GM23338 (cell line): ENCODE measurements around the gene EDA. TPM values are rescaled to one million over a fixed set of nuclear protein-coding genes. Genes with fewer than 3 reads are reported as not detected.

Experiments used
- ATAC-seq: fragments of 200-7000 bp; cut with Tn5 transposase; 3 replicates; pipeline ENCODE4 v1.9.1; 2020
- DNase-seq: peaks from one replicate; pipeline ENCODE4 v3.0.0-alpha.2; 2015; ENCODE audit warnings: low spot score
- H2AFZ ChIP-seq: fragments of 200-600 bp; sonication (generic); 2 replicates; pipeline ENCODE4 v1.8.0; 2016; ENCODE audit warnings: antibody characterized with exemption, mild to moderate bottlenecking, moderate library complexity
- H3F3A ChIP-seq: fragments of 200-600 bp; sonication (generic); replicated peaks from 2 replicates; pipeline ENCODE4 v1.8.0; 2017; ENCODE audit warnings: antibody characterized with exemption, mixed run types, low read depth
- H3K27ac ChIP-seq: fragments of 200-600 bp; sonication (generic); 2 replicates; pipeline ENCODE4 v1.6.1; 2016; ENCODE audit warnings: low read depth
- H3K27me3 ChIP-seq: fragments of 200-600 bp; sonication (generic); 2 replicates; pipeline ENCODE4 v1.8.0; 2016; ENCODE audit warnings: mild to moderate bottlenecking, mixed run types, moderate library complexity; ENCODE audit not compliant: insufficient read depth
- H3K36me3 ChIP-seq: fragments of 200-600 bp; sonication (generic); 2 replicates; pipeline ENCODE4 v1.8.0; 2016; ENCODE audit warnings: mild to moderate bottlenecking; ENCODE audit not compliant: insufficient read depth
- H3K4me1 ChIP-seq: fragments of 200-600 bp; sonication (generic); 2 replicates; pipeline ENCODE4 v1.8.0; 2016; ENCODE audit warnings: mild to moderate bottlenecking, moderate library complexity; ENCODE audit not compliant: insufficient read depth
- H3K4me2 ChIP-seq: fragments of 200-600 bp; sonication (generic); 2 replicates; pipeline ENCODE4 v1.7.1; 2017; ENCODE audit warnings: mixed run types
- H3K4me3 ChIP-seq: fragments of 200-600 bp; sonication (generic); 2 replicates; pipeline ENCODE4 v1.6.1; 2016; ENCODE audit warnings: mixed run types
- H3K79me2 ChIP-seq: fragments of 200-600 bp; sonication (generic); replicated peaks from 2 replicates; pipeline ENCODE4 v1.8.0; 2017; ENCODE audit warnings: mild to moderate bottlenecking; ENCODE audit not compliant: insufficient read depth
- H3K9me2 ChIP-seq: fragments of 200-600 bp; sonication (generic); 2 replicates; pipeline ENCODE4 v1.8.0; 2017; ENCODE audit not compliant: insufficient read depth
- H4K20me1 ChIP-seq: fragments of 200-600 bp; sonication (generic); replicated peaks from 2 replicates; pipeline ENCODE4 v1.8.0; 2017; ENCODE audit warnings: mild to moderate bottlenecking; ENCODE audit not compliant: insufficient read depth
- H3K27ac Mint-ChIP-seq: 2 replicates; pipeline ENCODE4 v1.8.0; 2020; ENCODE audit warnings: inconsistent platforms, mild to moderate bottlenecking, moderate library complexity, mixed read lengths
- H3K27me3 Mint-ChIP-seq: 3 replicates; pipeline ENCODE4 v1.8.0; 2022; ENCODE audit warnings: low read depth, mild to moderate bottlenecking, moderate library complexity, mixed read lengths, inconsistent platforms; ENCODE audit not compliant: insufficient read depth, poor library complexity
- H3K36me3 Mint-ChIP-seq: 3 replicates; pipeline ENCODE4 v1.8.0; 2021; ENCODE audit warnings: low read depth, mild to moderate bottlenecking, inconsistent platforms, moderate library complexity, mixed read lengths
- H3K4me1 Mint-ChIP-seq: 3 replicates; pipeline ENCODE4 v1.8.0; 2020; ENCODE audit warnings: mild to moderate bottlenecking, inconsistent platforms, mixed read lengths
- H3K4me3 Mint-ChIP-seq: 3 replicates; pipeline ENCODE4 v1.8.0; 2021; ENCODE audit warnings: moderate library complexity, mild to moderate bottlenecking, inconsistent platforms, mixed read lengths
- H3K9me3 Mint-ChIP-seq: 3 replicates; pipeline ENCODE4 v1.8.0; 2020; ENCODE audit warnings: moderate library complexity, mild to moderate bottlenecking, inconsistent platforms, mixed read lengths
- CREB1 ChIP-seq: fragments of 250-450 bp; sonication (Bioruptor Pico); IDR thresholded peaks from 2 replicates; pipeline ENCODE4 v1.5.0; 2020; ENCODE audit warnings: low read depth, mild to moderate bottlenecking, moderate library complexity
- CTCF ChIP-seq, 2 experiments: fragments of 200-600 bp in 1 of 2; sonication (generic) in 1 of 2; conservative IDR thresholded peaks; 2 replicates each; pipeline versions ENCODE4 v1.5.1 to v1.6.1; 2016 to 2017; ENCODE audit warnings: antibody characterized with exemption in 2 of 2, low read depth in 2 of 2, mild to moderate bottlenecking in 2 of 2, moderate library complexity in 1 of 2
- ETS1 ChIP-seq: IDR thresholded peaks from 2 replicates; pipeline ENCODE4 v1.6.1; 2016; ENCODE audit warnings: antibody characterized with exemption
- EZH2 ChIP-seq: fragments of 200-600 bp; sonication (generic); IDR thresholded peaks from one replicate; pipeline ENCODE4 v1.8.0; 2017; ENCODE audit warnings: antibody characterized with exemption, mild to moderate bottlenecking, low read depth; ENCODE audit not compliant: unreplicated experiment
- EZH2phosphoT487 ChIP-seq: fragments of 200-600 bp; sonication (generic); IDR thresholded peaks from one replicate; pipeline ENCODE4 v1.8.1; 2018; ENCODE audit warnings: antibody characterized with exemption; ENCODE audit not compliant: unreplicated experiment
- JUNB ChIP-seq: IDR thresholded peaks from one replicate; pipeline ENCODE4 v1.6.1; 2016; ENCODE audit warnings: antibody characterized with exemption; ENCODE audit not compliant: unreplicated experiment
- NANOG ChIP-seq: IDR thresholded peaks from 2 replicates; pipeline ENCODE4 v1.6.1; 2016; ENCODE audit warnings: antibody characterized with exemption, borderline replicate concordance
- POLR2AphosphoS5 ChIP-seq: IDR thresholded peaks from 2 replicates; pipeline ENCODE4 v1.6.1; 2016; ENCODE audit warnings: antibody characterized with exemption, low read depth
- REST ChIP-seq: IDR thresholded peaks from one replicate; pipeline ENCODE4 v1.6.1; 2018; ENCODE audit warnings: antibody characterized with exemption; ENCODE audit not compliant: unreplicated experiment
- STAT1 ChIP-seq: IDR thresholded peaks from one replicate; pipeline ENCODE4 v1.6.1; 2016; ENCODE audit warnings: antibody characterized with exemption; ENCODE audit not compliant: unreplicated experiment
- ZNF114 ChIP-seq: fragments of 250-450 bp; sonication (Bioruptor Pico); IDR thresholded peaks from 2 replicates; pipeline ENCODE4 v1.5.0; 2020; ENCODE audit warnings: mild to moderate bottlenecking, moderate library complexity
- ZNF331 ChIP-seq: fragments of 250-450 bp; sonication (Bioruptor Pico); IDR thresholded peaks from 2 replicates; pipeline ENCODE4 v1.5.0; 2020; ENCODE audit warnings: low read depth, mild to moderate bottlenecking, moderate library complexity
- ZNF462 ChIP-seq: fragments of 250-450 bp; sonication (Bioruptor Pico); IDR thresholded peaks from 2 replicates; pipeline ENCODE4 v1.5.0; 2020; ENCODE audit warnings: mild to moderate bottlenecking, moderate library complexity
- polyA plus RNA-seq: library from polyadenylated mRNA; unstranded; fragments of >200 nt; fragmentation: Nextera tagmentation; extraction: Ambion mirVana; gene quantifications from 2 replicates; pipeline ENCODE4 v1.2.1, GENCODE V29; 2016
- total RNA-seq: library from RNA; depleted of rRNA; stranded (reverse); fragments of >200 nt; shearing (Covaris generic); gene quantifications from 2 replicates; pipeline ENCODE4 v1.2.3, GENCODE V29; 2014

Gene EDA
- total and polyA plus RNA-seq, 2 experiments from 2014 or later = 6.6 to 19.6 TPM

GRCh38 chrX:69607616-69608015 lies 8.3 kb upstream of the EDA start:
- DNase-seq (no peak), ATAC-seq (no peak)
- no peaks in the 10 kb centered on the region for H3K36me3 ChIP-seq
- H3K9me2 ChIP-seq = no peaks in the 10 kb centered on the region
- H3K27ac ChIP-seq = no peak overlapping the region
- H4K20me1 ChIP-seq = no peaks in the 10 kb centered on the region
- no peak overlapping the region for H3K27ac Mint-ChIP-seq
- H2AFZ ChIP-seq = no peak overlapping the region
- peaks cover 26% of the 10 kb centered on the region for H3K4me1 ChIP-seq
- H3K4me3 ChIP-seq = no peak overlapping the region
- no peaks in the 10 kb centered on the region for H3K36me3 Mint-ChIP-seq
- no peaks in the 10 kb centered on the region for H3K9me3 Mint-ChIP-seq
- peaks cover 3% of the 10 kb centered on the region for H3K27me3 Mint-ChIP-seq
- no peaks in the 10 kb centered on the region for H3K27me3 ChIP-seq
- H3K79me2 ChIP-seq = no peaks in the 10 kb centered on the region
- H3K4me3 Mint-ChIP-seq = no peak overlapping the region
- H3F3A ChIP-seq = no peaks in the 10 kb centered on the region
- H3K4me1 Mint-ChIP-seq = peaks cover 37% of the 10 kb centered on the region
- H3K4me2 ChIP-seq = no peak overlapping the region
- TF ChIP-seq ZNF114 (CRISPR knock-in tag) (no peak), CREB1 (CRISPR knock-in tag) (no peak), EZH2 (no peak), EZH2phosphoT487 (no peak), ZNF462 (CRISPR knock-in tag) (no peak), JUNB (no peak), CTCF (conservative IDR thresholded peaks at IDR 0.05; ENCODE audit: low read depth in 2 of 2) (no peak), NANOG (no peak), ETS1 (no peak), STAT1 (no peak), REST (no peak), ZNF331 (CRISPR knock-in tag) (no peak), POLR2AphosphoS5 (no peak)
